Inflammatory macrophage treated with lipopolysaccharide for 4 hours (primary cell): ENCODE results near the gene TNK2.
"Not testable (repeated sequence)": the region's sequence is repeated elsewhere in the genome, so short reads cannot be mapped to it uniquely, and the experiment has no call there.

Experiments
- DNase-seq: peaks from one replicate; pipeline ENCODE4 v3.0.0-alpha.2; 2020

TNK2 gene

DNA sequence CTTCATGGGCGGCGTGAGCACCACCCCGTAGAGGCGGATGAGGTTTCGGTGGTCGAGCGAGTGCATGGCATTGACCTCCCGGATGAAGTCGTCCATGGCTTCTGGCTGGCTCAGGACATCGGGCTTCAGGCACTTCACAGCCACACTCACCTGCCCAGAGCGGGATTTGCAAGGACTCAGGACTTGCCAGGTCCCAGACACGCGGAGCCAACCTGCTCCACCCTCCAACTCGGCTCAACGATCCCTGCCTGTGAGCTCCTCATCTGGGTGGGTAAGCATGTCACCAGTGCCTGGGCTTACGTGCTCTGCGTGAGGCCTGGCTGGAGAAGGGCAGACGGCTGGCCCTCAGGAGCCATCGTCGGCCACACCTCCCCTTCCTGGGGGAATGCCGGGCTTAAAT is 25.2 kb downstream of the TNK2 start:
- no peak for DNase-seq

DNA sequence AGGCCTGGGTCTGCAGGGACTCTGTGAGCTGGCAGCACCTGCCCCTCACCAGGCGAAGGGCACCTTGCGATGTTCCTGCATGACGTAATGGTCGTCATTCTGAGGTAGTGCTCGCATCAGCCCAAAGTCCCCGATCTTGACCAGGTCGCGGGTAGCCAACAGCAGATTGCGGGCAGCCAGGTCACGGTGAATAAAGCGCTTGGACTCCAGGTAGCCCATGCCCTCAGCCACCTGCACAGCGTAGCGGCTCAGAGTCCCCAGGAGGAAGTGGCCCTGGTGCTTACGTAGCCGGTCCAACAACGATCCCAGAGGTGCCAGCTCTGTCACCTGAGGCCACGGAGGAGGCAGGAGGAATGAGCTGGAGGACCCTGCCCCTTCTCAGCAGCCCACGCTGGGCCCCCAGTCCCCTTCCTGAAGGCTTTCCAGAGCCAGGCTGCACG is 26.3 kb downstream of the TNK2 start:
- DNase-seq: no peak

DNA sequence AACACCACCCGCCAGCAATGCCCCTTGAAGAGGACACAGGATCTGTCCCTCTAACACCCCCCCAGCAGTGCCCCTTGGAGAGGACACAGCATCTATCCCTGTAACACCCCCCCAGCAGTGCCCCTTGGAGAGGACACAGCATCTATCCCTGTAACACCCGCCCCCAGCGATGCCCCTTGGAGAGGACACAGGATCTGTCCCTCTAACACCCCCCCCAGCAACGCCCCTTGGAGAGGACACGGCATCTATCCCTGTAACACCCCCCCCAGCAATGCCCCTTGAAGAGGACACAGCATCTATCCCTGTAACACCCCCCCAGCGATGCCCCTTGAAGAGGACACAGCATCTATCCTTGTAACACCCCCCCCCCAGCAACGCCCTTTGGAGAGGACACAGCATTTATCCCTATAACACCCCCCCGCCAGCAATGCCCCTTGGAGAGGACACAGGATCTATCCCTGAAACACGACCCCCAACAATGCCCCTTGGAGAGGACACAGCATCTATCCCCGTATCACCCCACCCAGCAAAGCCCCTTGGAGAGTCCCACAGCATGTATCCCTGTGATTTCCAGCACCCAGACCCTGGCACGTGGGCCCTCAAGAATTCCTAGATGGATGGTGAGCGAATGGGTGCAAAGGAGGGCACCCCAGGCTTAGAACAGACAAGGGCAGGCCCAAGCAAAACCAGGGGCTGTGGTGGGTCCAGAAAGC is 26.9 kb downstream of the TNK2 start:
- DNase-seq: no peak

DNA sequence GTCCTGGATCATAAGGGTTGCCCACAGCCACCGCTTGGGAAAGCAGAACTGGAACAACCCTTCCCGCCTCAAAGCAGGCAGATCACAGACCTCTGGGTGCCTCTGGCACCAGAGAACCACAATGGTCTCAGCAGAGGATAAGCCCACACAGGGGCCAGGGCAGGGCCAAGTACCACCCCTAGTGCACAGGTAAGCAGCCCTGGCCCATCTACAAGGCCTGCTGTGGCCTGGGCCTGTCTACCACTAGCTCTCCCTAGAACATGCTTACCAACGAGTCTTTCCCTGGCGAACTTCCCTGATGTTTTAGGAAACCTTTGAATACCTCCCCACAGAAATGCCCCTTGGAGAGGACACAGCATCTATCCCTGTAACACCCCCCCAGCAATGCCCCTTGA is 28.3 kb downstream of the TNK2 start:
- no peak for DNase-seq

DNA sequence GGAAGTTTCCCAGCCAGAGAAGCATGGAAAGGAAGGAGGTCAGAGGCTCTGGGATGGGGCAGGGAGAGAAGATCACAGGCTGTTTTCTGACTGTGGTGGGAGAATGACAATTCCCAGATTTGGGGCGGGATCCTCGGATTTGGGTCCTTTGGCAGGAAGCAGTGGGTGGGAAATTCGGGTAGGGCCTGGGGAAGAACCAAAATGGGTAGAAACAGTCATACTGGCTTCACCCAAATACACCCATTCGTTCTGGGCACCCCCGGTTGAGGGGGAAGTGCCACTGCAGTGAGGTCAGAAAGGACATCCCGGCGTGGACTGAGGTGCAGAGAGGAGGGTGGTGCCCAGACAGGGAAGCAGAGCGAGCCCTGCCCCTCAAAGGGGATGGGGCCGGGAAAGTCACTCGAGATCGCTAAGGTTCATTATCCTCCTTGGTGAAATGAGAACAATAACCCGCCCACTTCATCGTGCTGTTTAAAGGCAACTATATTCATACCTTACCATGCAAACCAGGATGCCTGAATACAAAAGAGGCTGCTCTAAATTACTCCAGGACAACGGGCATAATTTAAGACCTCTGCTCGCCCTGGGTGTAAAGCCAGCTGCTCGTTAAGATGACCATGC is 28.8 kb downstream of the TNK2 start:
- DNase-seq: no peak

DNA sequence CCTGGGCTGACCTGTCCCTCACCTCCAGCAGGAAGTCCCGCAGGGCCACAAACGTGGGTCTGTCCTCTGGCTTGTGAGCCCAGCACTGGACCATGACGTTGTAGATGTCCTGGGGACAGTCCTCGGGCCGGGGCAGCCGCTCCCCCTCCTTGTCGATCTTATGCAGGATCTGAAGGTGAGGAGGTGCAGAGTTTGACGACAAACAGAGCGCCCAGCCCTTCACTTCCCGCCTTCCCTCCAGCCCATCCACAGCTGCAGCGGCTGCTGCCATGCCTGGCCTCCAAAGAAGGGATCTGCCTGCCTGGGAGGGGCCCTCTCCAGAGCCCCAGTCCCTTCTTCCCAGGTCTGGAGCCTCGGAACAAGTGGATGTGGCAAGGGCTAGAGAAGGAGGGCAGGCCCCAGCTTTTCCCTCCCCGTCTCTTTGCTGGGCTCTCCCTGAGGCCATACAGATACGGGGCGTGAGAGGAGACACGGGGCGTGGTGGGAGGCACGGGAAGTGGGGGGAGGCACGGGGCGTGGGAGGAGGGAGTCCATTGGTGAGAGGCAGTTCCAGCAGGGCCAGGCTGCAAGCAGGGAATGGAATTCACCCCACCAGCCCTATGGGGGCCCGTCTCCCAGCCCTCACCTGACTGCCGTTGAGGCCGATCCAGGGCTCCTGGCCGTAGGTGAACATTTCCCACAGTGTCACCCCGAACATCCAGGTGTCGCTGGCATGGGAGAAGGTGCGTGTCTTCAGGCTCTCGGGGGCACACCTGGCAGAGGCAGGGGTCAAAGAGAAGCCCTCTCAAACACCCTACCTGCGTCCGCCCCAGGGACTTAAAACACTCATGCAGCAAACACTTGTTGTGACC is 29.7 kb downstream of the TNK2 start:
- DNase-seq: no peak

DNA sequence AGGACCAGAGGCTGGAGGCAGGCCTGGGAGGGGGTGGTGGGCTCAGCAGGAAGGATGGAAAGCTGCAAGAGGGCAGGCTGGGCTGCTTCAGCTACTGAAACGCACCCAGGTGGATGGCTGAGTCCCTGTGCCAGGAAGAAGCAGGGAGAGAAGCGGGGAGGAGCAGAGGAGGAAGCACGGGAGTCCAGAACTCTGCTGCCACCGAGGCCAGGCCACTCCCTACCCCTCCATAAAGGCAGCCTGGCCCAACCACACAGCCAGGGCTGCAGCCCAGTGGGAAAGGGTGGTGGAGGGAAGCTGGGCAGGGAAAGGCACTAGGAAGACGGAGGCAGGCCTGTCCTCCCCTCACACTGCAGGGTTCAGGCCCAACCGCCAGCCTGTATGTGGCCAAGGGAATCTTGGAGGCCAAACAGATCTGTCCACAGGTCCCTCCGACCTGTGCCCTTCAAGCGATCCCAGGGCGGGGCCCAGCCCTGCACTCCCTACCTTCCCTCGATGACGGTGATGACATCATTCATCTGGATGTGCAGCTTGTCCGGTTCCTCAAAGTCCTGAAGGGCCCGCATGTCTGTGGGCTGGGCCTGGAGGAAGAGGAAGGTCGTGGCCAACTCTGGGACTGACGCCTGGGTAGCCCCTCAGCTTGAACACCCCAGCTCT is 30.5 kb downstream of the TNK2 start:
- DNase-seq: peak; percentile 29

DNA sequence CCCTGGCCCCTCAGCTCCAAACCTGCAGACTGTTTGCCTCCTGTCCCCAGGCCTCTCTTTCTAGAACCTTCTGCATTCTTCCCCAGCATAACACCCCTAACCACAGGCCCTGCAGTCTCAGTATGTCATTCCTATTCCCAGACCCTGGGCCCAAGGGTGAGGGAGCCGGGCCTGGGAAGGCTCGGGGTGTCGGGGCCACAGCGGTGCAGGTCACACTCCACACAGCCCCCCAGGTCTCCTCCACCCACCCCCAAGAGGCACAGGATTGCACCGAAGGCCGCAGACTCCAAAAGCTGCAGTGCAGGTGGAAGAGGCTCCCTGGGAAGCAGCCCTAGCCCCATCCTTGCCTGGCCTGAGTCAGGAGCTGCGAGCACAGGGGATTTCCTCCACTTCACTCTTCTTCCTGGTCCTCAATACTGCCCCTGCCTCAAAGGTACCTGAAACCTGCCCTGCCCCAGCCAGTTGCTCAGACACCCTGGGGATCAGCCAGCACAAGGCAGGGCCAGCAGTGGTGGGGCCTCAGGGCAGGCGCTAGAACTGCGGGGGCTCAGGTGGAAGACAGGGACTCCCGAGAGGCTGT is 31.1 kb downstream of the TNK2 start:
- no peak for DNase-seq

DNA sequence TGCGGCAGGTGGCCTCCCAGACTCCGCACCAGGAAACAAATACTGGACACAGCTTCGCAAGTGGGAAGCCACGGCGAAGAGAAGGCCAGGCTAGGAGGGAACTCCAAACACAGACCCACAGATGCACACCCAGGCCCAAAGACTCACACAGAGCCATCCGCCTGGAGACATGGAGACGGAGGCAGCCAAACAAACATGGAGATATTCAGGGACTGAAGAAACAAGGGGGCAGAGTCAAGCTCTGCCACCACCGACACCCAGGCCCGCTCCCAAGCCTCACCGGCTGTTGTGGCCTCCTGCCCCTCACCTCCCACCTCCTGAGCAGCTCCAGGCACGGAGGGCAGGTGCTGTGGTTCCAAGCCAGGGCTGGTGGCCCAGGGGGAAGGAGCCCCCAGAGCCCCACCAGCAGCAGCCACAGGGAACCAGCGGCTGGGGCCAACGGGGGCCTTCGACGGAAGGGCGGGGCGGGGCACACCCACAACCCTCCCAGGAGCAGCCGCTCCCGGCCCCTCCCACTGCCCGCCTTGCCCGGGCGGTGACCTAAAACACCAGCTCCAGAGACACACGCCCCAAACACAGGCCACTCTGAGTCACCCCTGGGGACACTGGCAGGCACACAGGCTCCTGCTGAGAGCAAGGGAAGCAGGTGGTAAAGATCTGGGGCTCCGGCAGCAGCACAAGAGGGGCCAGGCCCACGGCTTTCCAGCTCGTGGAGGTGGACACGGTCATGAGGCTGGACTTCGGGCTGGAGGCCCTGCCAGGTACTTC is 31.9 kb downstream of the TNK2 start:
- peak; percentile 60 for DNase-seq

DNA sequence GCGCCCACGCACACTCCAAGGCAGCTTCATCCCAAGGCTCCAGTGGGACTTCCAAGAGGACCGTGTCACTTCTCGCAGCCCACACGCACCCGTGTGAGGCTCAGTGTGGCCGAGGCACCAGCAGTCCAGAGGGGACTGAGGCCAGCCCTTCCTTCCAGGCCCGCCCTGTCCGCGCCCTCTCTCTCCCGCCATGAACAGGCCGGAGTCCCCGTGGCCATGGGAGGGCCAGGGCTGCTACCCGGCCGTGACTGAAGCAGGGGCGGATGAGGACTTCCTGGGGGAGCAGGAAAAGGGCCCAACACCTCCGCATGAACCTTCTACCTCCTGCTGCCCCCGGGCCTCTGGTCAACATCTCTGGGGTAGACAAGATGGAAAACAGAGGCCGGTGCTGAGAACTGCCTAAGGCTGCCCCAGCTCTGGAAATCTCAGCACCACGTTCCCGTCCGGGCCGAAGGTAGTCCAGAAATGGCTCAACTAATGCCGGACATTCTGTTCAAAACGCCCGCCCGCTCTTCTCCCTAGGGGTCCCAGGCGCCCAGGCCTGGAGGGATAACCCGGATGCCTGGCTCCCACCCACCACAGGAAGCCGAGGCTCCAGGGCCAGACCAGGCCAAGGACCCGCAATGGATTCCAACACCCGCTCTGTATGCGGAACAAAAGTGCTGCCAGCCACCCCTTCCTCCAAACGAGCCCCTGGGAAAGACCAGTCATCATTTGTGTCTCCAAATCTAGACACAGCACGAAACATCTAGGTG is 32.7 kb downstream of the TNK2 start:
- DNase-seq: no peak

DNA sequence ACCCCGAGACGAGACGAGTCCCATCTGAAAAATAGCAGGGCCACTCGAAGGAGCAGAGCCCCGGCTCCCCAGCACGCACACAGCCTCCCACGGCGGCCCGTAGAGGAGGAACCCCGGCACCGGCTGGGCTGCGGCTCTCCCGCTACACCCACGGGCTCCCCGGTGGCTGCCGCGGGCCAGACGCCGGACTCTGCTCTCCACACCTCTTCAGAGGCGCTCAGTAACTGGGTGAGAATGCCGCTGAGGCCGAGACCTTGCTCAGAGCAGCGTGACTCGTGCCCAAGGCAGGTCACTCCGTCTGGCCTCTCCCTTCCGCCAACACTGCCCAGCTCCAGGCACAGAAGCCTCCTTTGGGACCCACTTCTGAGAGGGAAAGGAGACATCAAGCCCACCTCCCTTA is 34.4 kb downstream of the TNK2 start:
- no peak for DNase-seq

DNA sequence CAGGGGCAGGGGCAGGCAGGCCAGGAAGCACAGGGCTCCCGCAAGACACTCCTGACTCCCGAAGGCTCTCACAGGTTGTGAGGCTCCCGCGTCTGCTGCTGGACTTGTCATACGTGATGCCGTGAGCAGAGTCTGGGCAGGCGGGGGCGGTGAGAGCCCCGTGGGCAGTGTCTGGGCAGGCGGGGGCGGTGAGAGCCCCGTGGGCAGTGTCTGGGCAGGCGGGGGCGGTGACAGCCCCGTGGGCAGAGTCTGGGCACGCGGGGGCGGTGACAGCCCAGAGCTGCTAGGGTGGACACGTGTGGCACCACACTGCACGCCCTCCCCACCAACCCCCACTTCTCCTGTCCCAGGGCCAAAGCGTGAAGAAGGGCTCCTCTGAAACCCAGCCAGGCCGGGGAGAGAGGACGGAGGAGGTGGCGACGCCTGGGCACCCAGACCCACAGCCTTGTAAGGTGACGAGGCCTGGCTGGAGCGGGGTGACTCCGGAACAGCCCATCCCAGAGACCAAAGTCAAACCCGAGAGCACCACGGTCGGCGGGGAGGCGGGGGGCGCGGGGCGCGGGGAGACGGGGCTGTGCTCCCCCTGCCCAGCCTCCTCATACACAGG is 35.0 kb downstream of the TNK2 start:
- no peak for DNase-seq

DNA sequence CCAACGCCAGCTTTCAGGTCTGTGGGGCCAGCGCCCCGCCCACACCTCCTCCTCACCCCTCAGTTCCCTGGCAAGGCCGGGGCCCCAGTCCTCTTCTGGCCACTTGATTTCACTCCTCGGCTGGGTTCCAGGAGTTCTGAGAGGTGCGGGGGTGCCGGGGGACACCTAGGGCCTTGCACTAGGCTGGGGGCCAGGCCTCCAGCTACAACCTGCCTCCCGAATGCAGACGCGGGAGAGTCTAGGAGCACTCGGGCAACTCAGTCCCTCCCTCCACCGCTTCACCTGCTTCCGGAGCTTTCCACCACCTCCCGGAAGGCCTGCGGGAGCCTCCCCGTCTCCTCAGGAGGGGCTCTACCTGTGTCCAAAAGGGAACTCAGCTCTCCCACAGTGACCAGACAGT is 35.6 kb downstream of the TNK2 start:
- DNase-seq: no peak

DNA sequence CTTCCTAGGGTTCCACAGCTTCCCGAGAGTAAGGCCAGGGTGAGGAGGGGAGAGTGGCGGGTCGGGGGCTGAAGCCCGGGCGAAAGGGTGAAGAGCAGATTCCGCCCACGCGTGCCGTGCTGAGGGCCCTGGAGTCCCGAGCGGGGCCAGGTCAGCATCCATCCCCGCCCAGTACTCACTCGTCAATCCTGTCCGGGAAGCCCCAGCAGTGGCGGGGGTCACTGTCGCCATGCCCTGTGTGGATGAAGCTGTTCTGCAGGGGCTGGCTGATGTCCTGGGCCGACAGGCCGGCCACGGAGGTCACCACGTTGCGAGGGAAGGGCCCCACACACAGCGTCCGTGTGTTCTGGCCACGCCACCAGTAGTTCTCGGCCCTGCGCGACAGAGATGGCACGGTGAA is 36.3 kb downstream of the TNK2 start:
- no peak for DNase-seq

DNA sequence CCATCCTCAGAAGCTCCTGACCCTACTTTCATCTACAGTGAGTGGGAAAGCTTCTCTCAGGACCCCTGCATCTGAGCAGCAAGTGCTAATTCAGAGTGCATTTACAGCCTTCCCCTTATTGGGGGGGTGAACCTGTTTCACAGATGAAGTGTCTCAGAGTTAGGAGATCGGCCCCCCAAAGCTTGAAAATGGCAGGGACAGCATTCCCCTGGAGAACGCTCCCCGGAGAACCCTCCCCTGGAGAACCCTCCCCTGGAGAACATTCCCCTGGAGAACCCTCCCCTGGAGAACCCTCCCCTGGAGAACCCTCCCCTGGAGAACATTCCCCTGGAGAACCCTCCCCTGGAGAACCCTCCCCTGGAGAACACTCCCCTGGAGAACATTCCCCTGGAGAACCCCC is 36.7 kb downstream of the TNK2 start:
- not testable (repeated sequence) for DNase-seq

DNA sequence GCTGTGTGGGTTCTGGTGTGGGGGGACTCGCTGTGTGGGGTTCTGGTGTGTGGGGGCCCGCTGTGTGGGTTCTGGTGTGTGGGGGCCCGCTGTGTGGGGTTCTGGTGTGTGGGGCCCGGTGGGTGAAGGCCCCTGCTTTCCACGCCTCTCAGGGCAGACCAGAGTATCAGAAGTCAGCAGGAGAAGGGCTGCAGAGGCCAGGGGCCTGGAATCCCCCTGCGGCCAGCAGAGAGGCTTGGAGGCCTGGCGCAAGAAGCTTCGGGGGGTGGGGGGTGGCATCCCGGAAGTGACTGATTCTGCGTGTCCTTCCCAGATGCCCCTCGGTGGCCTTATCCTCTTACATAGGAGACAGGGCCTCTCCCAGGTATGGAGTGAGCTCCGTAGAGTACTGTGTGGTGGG is 37.4 kb downstream of the TNK2 start:
- no peak for DNase-seq

DNA sequence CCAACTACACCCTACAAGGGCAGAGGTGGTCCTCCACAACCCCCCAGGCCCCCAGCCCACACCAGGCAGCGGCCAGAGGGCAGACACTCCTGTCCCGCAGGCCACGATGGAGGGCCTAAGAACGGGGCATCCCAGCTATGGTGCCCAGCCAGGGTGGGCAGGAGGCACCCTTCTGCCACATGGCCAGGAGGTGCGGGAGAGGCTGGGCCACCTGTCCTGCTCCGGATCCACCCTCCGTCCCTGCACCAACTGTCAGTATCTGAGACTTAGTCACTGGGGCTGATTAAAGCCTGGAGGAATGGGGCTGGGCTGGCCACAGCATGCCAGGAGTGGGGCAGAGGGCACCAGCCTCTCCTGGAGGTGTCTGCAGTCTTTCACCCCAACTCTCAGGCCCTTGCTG is 37.9 kb downstream of the TNK2 start:
- DNase-seq: no peak

DNA sequence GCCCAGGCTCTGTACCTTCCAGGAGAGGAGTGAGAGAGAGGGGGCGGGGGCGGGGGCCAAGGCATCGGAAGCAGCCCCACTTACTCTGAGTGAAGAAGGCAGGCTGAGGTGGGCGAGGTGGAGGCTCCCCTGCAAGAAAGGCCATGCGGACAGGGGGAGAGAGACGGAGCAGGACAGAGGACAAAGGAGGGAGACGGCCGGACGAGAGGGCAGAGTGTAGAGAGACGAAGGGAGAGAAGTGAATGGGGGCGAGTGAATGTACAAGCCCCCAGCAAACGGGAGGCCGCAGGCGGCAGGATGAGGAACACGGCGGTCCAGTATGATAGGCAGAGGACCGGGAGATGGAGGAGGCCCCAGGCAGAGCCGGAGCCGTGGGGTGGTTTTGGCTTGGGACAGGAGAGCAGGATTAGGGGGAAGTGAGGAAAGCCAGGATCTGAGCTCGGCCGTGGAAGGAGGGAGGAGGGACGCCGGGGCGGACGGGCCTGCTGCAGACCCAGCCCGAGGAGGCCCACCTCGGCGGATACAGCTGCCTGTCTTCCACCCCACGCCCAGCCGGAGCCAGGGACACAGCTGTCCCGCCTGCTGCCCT is 38.8 kb downstream of the TNK2 start:
- DNase-seq: no peak

DNA sequence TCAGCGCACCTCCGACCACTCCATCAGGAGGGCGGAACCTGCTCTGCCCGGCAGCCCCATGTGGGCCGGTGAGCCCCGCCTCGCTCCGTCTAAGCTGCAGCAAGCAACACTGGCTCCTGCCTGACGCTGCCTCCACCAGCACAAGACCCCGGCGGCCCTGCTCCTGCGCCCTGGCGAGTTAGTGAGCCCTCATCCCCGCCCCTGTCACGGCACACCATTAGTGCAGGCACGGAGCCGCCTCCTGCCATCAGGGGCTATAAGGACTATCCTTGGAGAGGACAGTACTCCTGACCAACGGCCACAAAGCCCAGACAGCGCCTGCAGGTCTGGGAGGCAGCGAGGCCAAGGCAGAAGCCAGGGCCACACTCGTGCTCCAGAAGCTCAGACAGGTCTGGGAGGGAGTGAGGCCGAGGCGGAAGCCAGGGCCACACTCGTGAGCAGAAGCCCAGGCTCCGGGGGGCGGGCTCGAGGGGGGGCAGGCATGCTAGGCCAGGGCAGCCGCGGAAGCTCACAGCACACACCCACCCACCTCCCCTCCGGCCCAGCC is 39.4 kb downstream of the TNK2 start:
- DNase-seq: no peak

DNA sequence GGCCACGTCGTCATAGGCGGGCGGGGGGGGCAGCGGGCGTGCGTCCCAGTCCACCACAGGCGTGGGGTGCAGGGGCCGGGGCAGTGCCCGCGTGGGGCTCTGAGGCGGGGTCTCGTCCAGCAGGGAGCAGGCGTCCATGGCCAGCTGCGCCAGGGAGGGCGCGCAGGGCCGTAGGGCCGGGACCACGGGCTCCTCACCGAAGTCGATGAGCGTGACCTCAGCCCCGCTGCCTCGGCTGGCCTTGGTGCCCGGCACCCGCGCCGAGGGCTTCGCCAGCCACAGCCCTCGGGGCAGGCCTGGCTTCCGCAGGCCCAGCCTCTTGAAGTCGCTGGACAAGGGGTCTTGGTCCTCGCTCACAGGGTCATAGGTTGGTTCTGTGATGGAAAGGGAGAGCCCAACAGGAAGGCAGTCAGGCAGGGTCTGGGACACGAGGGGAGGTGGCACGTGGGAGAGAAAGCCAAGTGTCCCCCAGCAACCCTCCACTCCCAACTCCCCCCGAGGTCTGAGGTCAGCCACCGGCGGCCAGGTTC is 40.0 kb downstream of the TNK2 start:
- no peak for DNase-seq
